Activated CD8-positive, alpha-beta memory T cell treated with anti-CD3 and anti-CD28 coated beads, Interleukin-2, amount 10 ng/mL, durations not matched to agents 7 days and 5 days (primary cell): Measurements from ENCODE around the gene HSP90AB1. TPM values are rescaled to one million over a fixed set of nuclear protein-coding genes. Genes with fewer than 3 reads are reported as not detected.

Experiments
- ATAC-seq: fragments of 150-1000 bp; cut with Tn5 transposase; one replicate; pipeline ENCODE4 v1.10.0; 2021; ENCODE audit warnings: moderate library complexity
- CTCF ChIA-PET: fragments of 350-600 bp; sonication (Branson Sonifier 250); formaldehyde crosslinking; loops from one replicate; lab custom pipeline; 2021; ENCODE audit warnings: antibody characterized with exemption; lab: Charles Lee
- DNase-seq: peaks from one replicate; pipeline ENCODE4 v3.0.0-alpha.2; 2020
- H3K27ac Mint-ChIP-seq: one replicate; pipeline ENCODE4 v1.8.0; 2021; ENCODE audit warnings: mild to moderate bottlenecking, mixed read lengths
- H3K27me3 Mint-ChIP-seq: one replicate; pipeline ENCODE4 v1.8.0; 2021; ENCODE audit warnings: mixed read lengths
- H3K36me3 Mint-ChIP-seq: one replicate; pipeline ENCODE4 v1.8.0; 2021; ENCODE audit warnings: mild to moderate bottlenecking, mixed read lengths
- H3K4me1 Mint-ChIP-seq: one replicate; pipeline ENCODE4 v1.8.0; 2021; ENCODE audit warnings: mixed read lengths
- H3K4me3 Mint-ChIP-seq: one replicate; pipeline ENCODE4 v1.8.0; 2021; ENCODE audit warnings: mild to moderate bottlenecking, moderate library complexity, mixed read lengths
- H3K9me3 Mint-ChIP-seq: one replicate; pipeline ENCODE4 v1.8.0; 2022; ENCODE audit warnings: low read depth, mixed read lengths
- total RNA-seq, 2 experiments: library from RNA; stranded (reverse); gene quantifications; one replicate each; pipeline ENCODE4 v1.2.3, GENCODE V29; 2021

Gene HSP90AB1
- total RNA-seq, 2 experiments from 2014 or later = 734 to 1,112 TPM

DNA sequence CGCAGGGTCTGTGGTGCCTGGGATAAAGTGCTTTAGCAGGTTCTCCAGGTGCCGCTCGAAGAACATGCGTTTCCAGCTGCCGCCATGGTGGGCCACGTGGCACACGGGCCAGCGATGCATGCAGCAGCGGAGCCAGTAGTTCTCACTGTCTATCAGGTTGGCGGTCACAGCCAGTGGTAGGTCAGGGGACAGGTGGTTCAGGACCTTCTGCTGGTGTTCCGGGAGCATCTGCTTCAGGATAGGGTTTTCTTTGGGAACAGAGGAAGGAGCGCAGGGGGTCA is 39.3 kb downstream of the HSP90AB1 start:
- no peaks in the 10 kb centered on the region for H3K36me3 Mint-ChIP-seq
- H3K27me3 Mint-ChIP-seq = peaks cover 57% of the 10 kb centered on the region
- CTCF ChIA-PET = interaction anchor here (0.6 to 1.0 kb wide), 2 partner anchors 19 to 1880 kb away, joined by 4 to 5 read pairs; no protein-coding TSS in a partner anchor
- H3K4me3 Mint-ChIP-seq = no peak overlapping the region
- DNase-seq = no peak
- no peak overlapping the region for H3K27ac Mint-ChIP-seq
- ATAC-seq = no peak
- no peaks in the 10 kb centered on the region for H3K4me1 Mint-ChIP-seq
- no peaks in the 10 kb centered on the region for H3K9me3 Mint-ChIP-seq

GRCh38 chr6:44286747-44287146 is 39.8 kb downstream of the HSP90AB1 start:
- no peaks in the 10 kb centered on the region for H3K9me3 Mint-ChIP-seq
- H3K4me3 Mint-ChIP-seq = no peak overlapping the region
- no peak for ATAC-seq
- DNase-seq = no peak
- peaks cover 62% of the 10 kb centered on the region for H3K27me3 Mint-ChIP-seq
- CTCF ChIA-PET = no interaction called here
- H3K27ac Mint-ChIP-seq = no peak overlapping the region
- no peaks in the 10 kb centered on the region for H3K36me3 Mint-ChIP-seq
- H3K4me1 Mint-ChIP-seq = no peaks in the 10 kb centered on the region

GRCh38 chr6:44289726-44290260 is 42.9 kb downstream of the HSP90AB1 start:
- Mint-ChIP-seq H3K36me3 (no peaks in the 10 kb centered on the region), H3K27me3 (peaks cover 65% of the 10 kb centered on the region), H3K9me3 (no peaks in the 10 kb centered on the region), H3K4me3 (no peak overlapping the region), H3K4me1 (no peaks in the 10 kb centered on the region), H3K27ac (no peak overlapping the region)
- ATAC-seq (no peak), DNase-seq (no peak)
- CTCF ChIA-PET = no interaction called here

DNA sequence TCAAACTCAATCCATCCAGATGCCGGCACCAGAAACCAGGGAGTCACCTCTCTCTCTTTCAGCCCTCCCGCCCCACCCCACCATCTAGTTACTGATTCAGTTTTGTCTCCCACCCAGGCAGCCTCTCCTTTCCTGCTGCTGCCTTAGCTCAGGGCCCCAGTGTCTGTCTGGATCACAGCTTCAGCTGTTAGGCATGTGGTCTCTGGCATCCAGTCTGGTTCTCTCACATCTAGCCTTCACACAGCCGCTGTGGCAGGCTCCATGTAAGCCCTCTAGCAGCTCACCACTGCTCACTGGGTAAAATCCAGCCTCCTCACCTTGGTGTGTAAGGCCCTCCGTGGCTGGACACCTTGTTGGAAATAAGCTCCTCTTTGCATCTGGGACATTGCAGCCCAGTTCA is 44.9 kb downstream of the HSP90AB1 start:
- no peak overlapping the region for H3K27ac Mint-ChIP-seq
- CTCF ChIA-PET = interaction anchor here (1.8 kb wide), 1 partner anchor 21 kb away, joined by 7 read pairs; the partner anchor contains the start of gene AARS2
- H3K9me3 Mint-ChIP-seq = no peaks in the 10 kb centered on the region
- H3K27me3 Mint-ChIP-seq = peaks cover 76% of the 10 kb centered on the region
- H3K4me1 Mint-ChIP-seq = no peaks in the 10 kb centered on the region
- no peak overlapping the region for H3K4me3 Mint-ChIP-seq
- DNase-seq = no peak
- no peak for ATAC-seq
- H3K36me3 Mint-ChIP-seq = no peaks in the 10 kb centered on the region

- CTCF ChIA-PET = interaction anchor here (0.7 to 2.0 kb wide), 5 partner anchors 12 to 36 kb away, joined by 3 to 8 read pairs (median 5); partner anchors contain the start of gene AARS2
- DNase-seq = no peak
- no peaks in the 10 kb centered on the region for H3K36me3 Mint-ChIP-seq
- no peaks in the 10 kb centered on the region for H3K9me3 Mint-ChIP-seq
- H3K4me1 Mint-ChIP-seq = peaks cover 2% of the 10 kb centered on the region
- H3K27ac Mint-ChIP-seq = no peak overlapping the region
- ATAC-seq = no peak
- H3K4me3 Mint-ChIP-seq = no peak overlapping the region
- H3K27me3 Mint-ChIP-seq = peaks cover 73% of the 10 kb centered on the region
Measured at GRCh38 chr6:44292661-44293365, 45.9 kb downstream of the HSP90AB1 start.

DNA sequence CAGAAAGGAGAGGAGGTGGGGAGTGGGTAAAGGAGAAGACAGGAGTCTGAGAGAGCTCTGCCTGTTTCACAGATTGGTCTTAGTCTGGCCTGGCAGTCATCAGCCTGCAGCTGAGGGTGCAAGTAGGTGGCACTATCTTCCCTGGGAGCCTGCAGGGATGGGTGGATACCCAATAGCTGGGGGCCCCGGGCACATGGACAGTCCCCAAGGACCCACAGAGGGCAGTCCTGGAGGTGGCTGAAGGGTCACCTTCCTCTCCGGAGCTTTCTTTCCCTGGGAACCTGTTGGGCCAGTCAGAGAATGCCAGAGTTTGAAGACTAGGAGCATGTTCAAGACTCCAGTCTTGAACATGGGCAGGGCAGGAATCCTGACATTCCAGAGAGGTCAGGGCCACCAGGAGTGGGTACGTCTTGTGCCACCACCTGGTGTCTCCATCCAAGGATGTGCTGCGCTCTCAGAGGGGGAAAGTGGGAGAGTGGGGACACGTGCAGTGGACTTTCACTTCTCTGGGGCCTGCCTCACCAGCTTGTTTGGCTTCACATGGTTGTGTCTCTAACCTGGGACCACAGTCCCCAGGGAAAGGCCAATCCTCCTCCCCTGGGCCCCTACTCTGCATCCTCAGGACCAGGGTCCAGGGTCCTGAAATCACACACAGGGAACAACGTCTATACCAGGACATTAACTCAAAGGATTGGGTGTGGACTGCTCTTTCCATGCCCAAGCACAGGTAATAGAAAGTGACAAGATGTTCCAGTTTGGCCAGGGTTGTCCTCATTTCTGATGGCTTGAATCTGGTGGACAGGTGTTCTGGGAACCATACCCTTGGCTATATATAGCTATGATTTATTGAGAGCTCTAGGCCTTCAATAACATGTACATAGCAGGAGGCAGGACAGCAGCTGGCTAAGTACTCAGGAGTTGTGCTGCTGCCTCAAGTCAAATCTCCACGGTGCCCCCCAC is 48.2 kb downstream of the HSP90AB1 start:
- no peak for ATAC-seq
- DNase-seq = no peak
- H3K9me3 Mint-ChIP-seq = no peaks in the 10 kb centered on the region
- H3K27me3 Mint-ChIP-seq = peaks cover 70% of the 10 kb centered on the region
- CTCF ChIA-PET = interaction anchor here (1.0 to 2.8 kb wide), 6 partner anchors 9 to 122 kb away, joined by 3 to 19 read pairs (median 5); no protein-coding TSS in a partner anchor
- H3K27ac Mint-ChIP-seq = no peak overlapping the region
- no peak overlapping the region for H3K4me3 Mint-ChIP-seq
- H3K4me1 Mint-ChIP-seq = peaks cover 3% of the 10 kb centered on the region
- peaks cover 3% of the 10 kb centered on the region for H3K36me3 Mint-ChIP-seq

DNA sequence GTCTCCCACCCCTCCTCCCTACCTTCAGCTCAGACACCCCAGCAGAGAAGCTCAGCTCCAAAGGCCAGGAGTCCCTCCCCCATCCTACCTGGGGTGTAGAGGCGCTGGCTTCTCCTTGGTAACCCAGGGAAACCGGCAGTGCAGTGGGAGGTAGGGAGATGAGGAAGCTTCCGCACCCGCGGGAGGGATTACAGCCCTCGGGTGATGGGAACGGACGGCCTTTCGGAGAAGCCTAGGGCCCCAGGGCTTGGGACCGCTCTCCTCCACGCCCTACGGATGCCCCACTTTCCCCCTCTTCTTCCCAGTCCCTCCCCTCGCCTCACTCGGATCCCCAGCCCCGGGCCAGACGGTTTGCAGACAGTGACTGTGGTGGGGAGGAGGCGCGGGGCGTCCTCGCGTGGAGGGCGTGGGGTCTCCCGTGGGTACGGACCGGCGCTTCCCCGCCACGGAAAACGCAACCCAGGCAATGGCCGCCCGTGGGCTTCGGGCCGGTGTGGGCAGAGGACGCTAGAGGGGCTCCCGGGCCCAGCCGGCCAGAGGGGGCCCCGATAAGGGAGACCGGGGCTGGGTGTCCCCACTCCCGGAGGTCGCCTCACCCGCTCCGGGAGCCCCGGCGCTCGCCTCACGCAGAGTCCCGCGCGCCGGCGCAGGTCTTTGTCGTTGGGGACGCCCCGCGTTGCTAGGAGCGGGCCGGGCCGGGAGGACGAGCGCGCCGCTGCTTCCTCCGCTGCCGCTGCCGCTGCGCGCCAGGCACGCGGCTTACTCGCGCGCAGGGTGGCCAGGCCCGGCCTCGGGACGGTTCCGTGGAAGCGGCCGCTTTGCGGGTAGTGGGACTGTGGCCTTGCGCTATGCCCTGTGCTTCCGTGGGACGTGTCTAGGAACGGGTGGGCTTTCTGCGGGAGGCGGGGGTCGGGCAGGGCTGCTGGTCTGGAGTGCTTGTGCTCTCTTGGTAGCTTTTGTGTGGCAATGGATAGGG is 50.5 kb downstream of the HSP90AB1 start:
- H3K27me3 Mint-ChIP-seq = peaks cover 50% of the 10 kb centered on the region
- H3K9me3 Mint-ChIP-seq = no peaks in the 10 kb centered on the region
- H3K4me3 Mint-ChIP-seq = no peak overlapping the region
- H3K4me1 Mint-ChIP-seq = peaks cover 3% of the 10 kb centered on the region
- peaks cover 16% of the 10 kb centered on the region for H3K36me3 Mint-ChIP-seq
- ATAC-seq (peak; percentile 83), DNase-seq (peak; percentile 56)
- CTCF ChIA-PET = interaction anchor here (1.4 to 2.1 kb wide), 4 partner anchors 16 to 125 kb away, joined by 3 to 8 read pairs (median 6); partner anchors contain the start of gene AARS2
- H3K27ac Mint-ChIP-seq = no peak overlapping the region

GRCh38 chr6:44298055-44298803 is 51.3 kb downstream of the HSP90AB1 start:
- DNase-seq (no peak), ATAC-seq (no peak)
- Mint-ChIP-seq H3K4me3 (no peak overlapping the region), H3K27me3 (peaks cover 47% of the 10 kb centered on the region), H3K4me1 (peaks cover 3% of the 10 kb centered on the region), H3K36me3 (peaks cover 17% of the 10 kb centered on the region), H3K9me3 (no peaks in the 10 kb centered on the region), H3K27ac (no peak overlapping the region)
- CTCF ChIA-PET = interaction anchor here (1.4 to 2.1 kb wide), 3 partner anchors 15 to 42 kb away, joined by 3 to 8 read pairs (median 5); partner anchors contain the start of gene AARS2

GRCh38 chr6:44298864-44299263 is 52.0 kb downstream of the HSP90AB1 start:
- no peak for ATAC-seq
- H3K9me3 Mint-ChIP-seq = no peaks in the 10 kb centered on the region
- CTCF ChIA-PET = interaction anchor here (1.4 to 1.6 kb wide), 3 partner anchors 14 to 42 kb away, joined by 3 to 5 read pairs (median 5); partner anchors contain the start of gene AARS2
- H3K4me3 Mint-ChIP-seq = no peak overlapping the region
- no peak overlapping the region for H3K27ac Mint-ChIP-seq
- peaks cover 19% of the 10 kb centered on the region for H3K36me3 Mint-ChIP-seq
- peaks cover 3% of the 10 kb centered on the region for H3K4me1 Mint-ChIP-seq
- peaks cover 41% of the 10 kb centered on the region for H3K27me3 Mint-ChIP-seq
- no peak for DNase-seq

DNA sequence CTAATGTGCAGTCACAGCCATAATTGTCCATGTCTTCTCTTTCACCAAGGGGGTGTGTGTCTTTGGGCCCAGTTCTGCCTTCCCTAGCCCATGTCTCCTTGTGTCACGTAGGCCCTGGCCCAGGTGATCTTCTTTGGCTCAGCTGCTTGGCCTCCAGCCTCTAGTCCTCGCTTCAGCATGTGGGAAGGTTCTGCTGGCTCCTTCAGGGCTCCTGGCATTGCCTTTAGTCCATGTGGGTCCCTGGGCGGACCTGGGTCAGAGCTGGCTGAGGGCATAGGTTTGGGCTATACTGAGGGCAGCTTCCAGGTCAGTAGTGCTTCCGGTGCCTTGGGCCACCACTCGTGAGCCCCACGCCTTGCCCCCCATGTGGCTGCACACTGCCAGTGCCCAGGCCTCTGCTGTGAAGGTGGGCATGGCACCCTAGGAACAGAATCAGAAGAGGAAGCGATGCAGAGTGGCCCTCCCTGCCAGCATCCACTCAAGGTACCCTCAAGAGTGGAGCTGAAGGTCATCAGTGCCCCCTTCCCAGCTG is 53.5 kb downstream of the HSP90AB1 start:
- Mint-ChIP-seq H3K4me1 (peaks cover 5% of the 10 kb centered on the region), H3K9me3 (no peaks in the 10 kb centered on the region), H3K4me3 (no peak overlapping the region), H3K27me3 (peaks cover 31% of the 10 kb centered on the region), H3K36me3 (peaks cover 20% of the 10 kb centered on the region), H3K27ac (no peak overlapping the region)
- CTCF ChIA-PET = interaction anchor here (1.2 to 1.6 kb wide), 3 partner anchors 13 to 32 kb away, joined by 5 to 8 read pairs (median 5); partner anchors contain the start of gene AARS2
- ATAC-seq = no peak
- DNase-seq = no peak

DNA sequence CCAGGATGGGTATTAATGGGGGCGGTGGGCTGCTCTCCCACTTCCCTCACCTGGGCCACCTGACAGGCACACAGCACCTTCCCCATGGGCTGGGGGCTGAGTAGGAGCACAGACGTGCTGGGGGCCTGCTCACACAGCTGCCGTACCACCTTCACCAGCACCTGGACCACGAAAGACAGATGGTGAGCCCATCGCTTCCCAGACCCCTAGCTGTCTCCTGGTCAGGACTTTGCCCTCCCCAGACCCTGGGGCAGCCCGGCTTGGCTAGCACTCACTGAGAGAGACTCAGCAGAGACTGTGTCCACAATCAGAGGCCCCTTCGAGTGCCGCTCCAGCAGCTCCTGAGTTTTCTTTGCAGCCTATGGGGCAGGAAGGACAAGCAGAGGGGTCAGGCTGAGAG is 54.2 kb downstream of the HSP90AB1 start:
- Mint-ChIP-seq H3K27ac (no peak overlapping the region), H3K36me3 (peaks cover 23% of the 10 kb centered on the region), H3K4me3 (no peak overlapping the region), H3K4me1 (peaks cover 8% of the 10 kb centered on the region), H3K9me3 (no peaks in the 10 kb centered on the region), H3K27me3 (peaks cover 26% of the 10 kb centered on the region)
- CTCF ChIA-PET = interaction anchor here (1.2 to 1.6 kb wide), 3 partner anchors 12 to 80 kb away, joined by 3 to 8 read pairs (median 5); partner anchors contain the start of gene AARS2
- ATAC-seq (no peak), DNase-seq (no peak)
